H9 (cell line): Measurements from ENCODE around the gene TAF11L9. TPM values are rescaled to one million over a fixed set of nuclear protein-coding genes. Genes with fewer than 3 reads are reported as not detected.
"Not testable (repeated sequence)": the region's sequence is repeated elsewhere in the genome, so short reads cannot be mapped to it uniquely, and the experiment has no call there.

ENCODE experiments used
- DNase-seq: peaks from one replicate; pipeline ENCODE4 v3.0.0-alpha.2; 2017
- H2AFZ ChIP-seq: one replicate; pipeline ENCODE4 v1.6.1; 2013; ENCODE audit warnings: mild to moderate bottlenecking, low read length, control low read depth, moderate library complexity
- H2AK5ac ChIP-seq: 2 replicates; pipeline ENCODE4 v1.6.1; 2013; ENCODE audit warnings: low read length, control low read depth, mixed read lengths; ENCODE audit not compliant: insufficient read length
- H2BK120ac ChIP-seq: one replicate; pipeline ENCODE4 v1.6.1; 2013; ENCODE audit warnings: low read depth, mild to moderate bottlenecking, low read length, control low read depth, inconsistent platforms; ENCODE audit not compliant: poor library complexity, severe bottlenecking
- H2BK12ac ChIP-seq: 2 replicates; pipeline ENCODE4 v1.6.1; 2013; ENCODE audit warnings: low read length, control low read depth, mixed read lengths, low read depth; ENCODE audit not compliant: insufficient read length
- H2BK15ac ChIP-seq: 2 replicates; pipeline ENCODE4 v1.6.1; 2013; ENCODE audit warnings: low read depth, low read length, control low read depth
- H2BK20ac ChIP-seq: one replicate; pipeline ENCODE4 v1.6.1; 2013; ENCODE audit warnings: low read depth, mild to moderate bottlenecking, low read length, control low read depth, inconsistent platforms; ENCODE audit not compliant: poor library complexity, severe bottlenecking
- H2BK5ac ChIP-seq: 2 replicates; pipeline ENCODE4 v1.6.1; 2013; ENCODE audit warnings: low read length, control low read depth, mixed read lengths; ENCODE audit not compliant: insufficient read length
- H3K14ac ChIP-seq: 2 replicates; pipeline ENCODE4 v1.6.1; 2013; ENCODE audit warnings: low read length, control low read depth; ENCODE audit not compliant: insufficient read depth
- H3K18ac ChIP-seq: 2 replicates; pipeline ENCODE4 v1.6.1; 2013; ENCODE audit warnings: low read depth, mild to moderate bottlenecking, mixed read lengths, low read length, control low read depth; ENCODE audit not compliant: insufficient read length
- H3K23ac ChIP-seq: 2 replicates; pipeline ENCODE4 v1.6.1; 2013; ENCODE audit warnings: low read length, control low read depth, mixed read lengths, low read depth; ENCODE audit not compliant: insufficient read length
- H3K23me2 ChIP-seq: 2 replicates; pipeline ENCODE4 v1.6.1; 2013; ENCODE audit warnings: low read depth, mild to moderate bottlenecking, mixed read lengths, low read length, control low read depth; ENCODE audit not compliant: insufficient read length, poor library complexity, severe bottlenecking
- H3K27ac ChIP-seq: 2 replicates; pipeline ENCODE4 v1.5.1; 2013; ENCODE audit warnings: low read length, control low read depth, mixed read lengths, low read depth; ENCODE audit not compliant: insufficient read length
- H3K27me3 ChIP-seq: 2 replicates; pipeline ENCODE4 v1.6.1; 2013; ENCODE audit warnings: low read length, control low read depth, inconsistent platforms; ENCODE audit not compliant: insufficient read depth
- H3K4ac ChIP-seq: 2 replicates; pipeline ENCODE4 v1.6.1; 2013; ENCODE audit warnings: low read depth, mild to moderate bottlenecking, control low read depth, inconsistent platforms, low read length, moderate library complexity
- H3K4me1 ChIP-seq: 2 replicates; pipeline ENCODE4 v1.6.1; 2013; ENCODE audit warnings: low read length, control low read depth, inconsistent platforms; ENCODE audit not compliant: insufficient read depth
- H3K4me2 ChIP-seq: 2 replicates; pipeline ENCODE4 v1.6.1; 2013; ENCODE audit warnings: low read length, control low read depth, mixed read lengths; ENCODE audit not compliant: insufficient read length, insufficient read depth
- H3K56ac ChIP-seq: 2 replicates; pipeline ENCODE4 v1.6.1; 2013; ENCODE audit warnings: low read depth, mild to moderate bottlenecking, mixed read lengths, low read length, control low read depth; ENCODE audit not compliant: insufficient read length
- H3K79me1 ChIP-seq: 2 replicates; pipeline ENCODE4 v1.6.1; 2013; ENCODE audit warnings: low read depth, mild to moderate bottlenecking, moderate library complexity, low read length, control low read depth, inconsistent platforms; ENCODE audit not compliant: insufficient read depth, poor library complexity, severe bottlenecking
- H3K79me2 ChIP-seq: 2 replicates; pipeline ENCODE4 v1.6.1; 2013; ENCODE audit warnings: low read length, control low read depth, inconsistent platforms; ENCODE audit not compliant: insufficient read depth
- H3K9ac ChIP-seq: 2 replicates; pipeline ENCODE4 v1.6.1; 2013; ENCODE audit warnings: low read length, control low read depth, mixed read lengths; ENCODE audit not compliant: insufficient read length; ENCODE audit errors: extremely low read depth
- H3K9me3 ChIP-seq: one replicate; pipeline ENCODE4 v1.6.1; 2013; ENCODE audit warnings: low read depth, low read length, inconsistent platforms; ENCODE audit not compliant: control insufficient read depth
- H3T11ph ChIP-seq: one replicate; pipeline ENCODE4 v1.6.1; 2013; ENCODE audit warnings: mild to moderate bottlenecking, low read length, control low read depth, inconsistent platforms
- H4K20me1 ChIP-seq: one replicate; pipeline ENCODE4 v1.6.1; 2013; ENCODE audit not compliant: control insufficient read depth, insufficient read length, insufficient read depth
- H4K5ac ChIP-seq: 2 replicates; pipeline ENCODE4 v1.6.1; 2013; ENCODE audit warnings: low read depth, mild to moderate bottlenecking, mixed read lengths, low read length, control low read depth; ENCODE audit not compliant: insufficient read length
- H4K8ac ChIP-seq: replicated peaks from 2 replicates; pipeline ENCODE4 v1.6.1; 2013; ENCODE audit warnings: low read length, control low read depth, mixed read lengths, low read depth; ENCODE audit not compliant: insufficient read length
- H4K91ac ChIP-seq: 2 replicates; pipeline ENCODE4 v1.6.1; 2013; ENCODE audit warnings: low read depth, mild to moderate bottlenecking, moderate library complexity, mixed read lengths, low read length, control low read depth; ENCODE audit not compliant: insufficient read length
- H3K27ac Mint-ChIP-seq, 3 experiments: 2 replicates in 2 of 3; 3 replicates in 1 of 3; pipeline ENCODE4 v1.8.0; 2020 to 2021; ENCODE audit warnings: mixed read lengths in 3 of 3, mild to moderate bottlenecking in 1 of 3, moderate library complexity in 1 of 3
- H3K27me3 Mint-ChIP-seq: 2 replicates; pipeline ENCODE4 v1.8.0; 2021; ENCODE audit warnings: low read depth, mild to moderate bottlenecking, moderate library complexity, mixed read lengths
- H3K36me3 Mint-ChIP-seq, 3 experiments: 2 replicates in 2 of 3; 3 replicates in 1 of 3; pipeline ENCODE4 v1.8.0; 2020 to 2021; ENCODE audit warnings: low read depth in 3 of 3, mixed read lengths in 3 of 3; ENCODE audit not compliant: insufficient read depth in 1 of 3
- H3K4me1 Mint-ChIP-seq, 2 experiments: 2 replicates each; pipeline ENCODE4 v1.8.0; 2020; ENCODE audit warnings: mixed read lengths in 2 of 2
- H3K4me3 Mint-ChIP-seq, 2 experiments: 2 replicates in 1 of 2; 3 replicates in 1 of 2; pipeline ENCODE4 v1.8.0; 2020 to 2021; ENCODE audit warnings: mild to moderate bottlenecking in 2 of 2, mixed read lengths in 2 of 2, moderate library complexity in 1 of 2
- H3K9me3 Mint-ChIP-seq, 2 experiments: 2 replicates in 1 of 2; 3 replicates in 1 of 2; pipeline ENCODE4 v1.8.0; 2020; ENCODE audit warnings: mild to moderate bottlenecking in 2 of 2, mixed read lengths in 2 of 2, moderate library complexity in 1 of 2
- WGBS: extraction: QIAGEN DNeasy Blood & Tissue Kit; methylation state at CpG from one replicate; pipeline ENCODE4 v1.1.7; 2013; ENCODE audit warnings: missing lambda C conversion rate, low lambda C conversion rate, mixed read lengths; ENCODE audit not compliant: insufficient read length; ENCODE audit errors: extremely low coverage; 5-methylcytosine and 5-hydroxymethylcytosine counted together
- total RNA-seq: library from RNA; stranded (reverse); gene quantifications from 2 replicates; pipeline ENCODE4 v1.2.1, GENCODE V29; 2021

The TAF11L9 gene
- total RNA-seq, 1 experiment from 2014 or later: not detected

DNA sequence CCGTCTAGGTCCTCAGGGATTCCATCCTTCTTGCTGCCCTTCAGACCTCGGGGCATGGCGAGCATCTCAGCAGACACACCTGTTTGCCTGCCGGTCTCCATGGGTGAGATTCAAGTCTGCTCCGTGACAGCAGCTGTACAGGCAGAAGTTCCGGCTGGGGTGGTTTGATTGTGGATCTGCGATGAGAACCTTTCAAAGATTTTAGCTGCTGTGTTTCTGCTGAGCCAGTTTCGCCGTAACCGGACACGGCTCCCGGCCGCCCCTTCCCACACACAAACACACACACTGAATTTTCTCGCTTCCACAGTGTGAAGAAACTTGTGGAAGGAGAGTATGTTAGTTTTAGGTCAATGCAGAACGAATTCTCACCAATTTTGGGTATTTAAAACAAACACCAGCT, 3.5 kb upstream of the TAF11L9 start, which contains the start of gene TAF11L10:
TAF11L10 (minus strand) TSS at position 101 of the 400 bp plus-strand sequence.
- not testable (repeated sequence) for H3K4me3 Mint-ChIP-seq, H3K27ac Mint-ChIP-seq, H3K56ac ChIP-seq, H4K91ac ChIP-seq, H2BK20ac ChIP-seq, H2BK5ac ChIP-seq, H2BK12ac ChIP-seq, H3T11ph ChIP-seq, H3K23me2 ChIP-seq, H3K27ac ChIP-seq, H2BK15ac ChIP-seq, H3K23ac ChIP-seq, H4K20me1 ChIP-seq, H3K79me1 ChIP-seq, H3K4ac ChIP-seq, H2AK5ac ChIP-seq, H4K8ac ChIP-seq, H3K9me3 Mint-ChIP-seq, H3K27me3 ChIP-seq, DNase-seq, H3K4me1 Mint-ChIP-seq, H3K36me3 Mint-ChIP-seq, H4K5ac ChIP-seq, H3K27me3 Mint-ChIP-seq, H3K4me1 ChIP-seq, H2AFZ ChIP-seq, H3K79me2 ChIP-seq, H3K18ac ChIP-seq, H3K4me2 ChIP-seq, H2BK120ac ChIP-seq, H3K9me3 ChIP-seq, H3K14ac ChIP-seq, H3K9ac ChIP-seq
- WGBS: no CpG with 5 or more reads among the region's 15 CpGs

DNA sequence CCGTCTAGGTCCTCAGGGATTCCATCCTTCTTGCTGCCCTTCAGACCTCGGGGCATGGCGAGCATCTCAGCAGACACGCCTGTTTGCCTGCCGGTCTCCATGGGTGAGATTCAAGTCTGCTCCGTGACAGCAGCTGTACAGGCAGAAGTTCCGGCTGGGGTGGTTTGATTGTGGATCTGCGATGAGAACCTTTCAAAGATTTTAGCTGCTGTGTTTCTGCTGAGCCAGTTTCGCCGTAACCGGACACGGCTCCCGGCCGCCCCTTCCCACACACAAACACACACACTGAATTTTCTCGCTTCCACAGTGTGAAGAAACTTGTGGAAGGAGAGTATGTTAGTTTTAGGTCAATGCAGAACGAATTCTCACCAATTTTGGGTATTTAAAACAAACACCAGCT, 3.3 kb downstream of the TAF11L9 start, which contains the start of gene TAF11L8:
TAF11L8 (minus strand) TSS at position 101 of the 400 bp plus-strand sequence.
- not testable (repeated sequence) for H3K9ac ChIP-seq, H2BK120ac ChIP-seq, H2BK15ac ChIP-seq, H3K27ac Mint-ChIP-seq, H3K36me3 Mint-ChIP-seq, H3K4me3 Mint-ChIP-seq, H3K56ac ChIP-seq, H3K9me3 Mint-ChIP-seq, H2BK5ac ChIP-seq, H3K4me1 Mint-ChIP-seq, H4K8ac ChIP-seq, H3K4ac ChIP-seq, H3K79me1 ChIP-seq, H4K5ac ChIP-seq, H2BK20ac ChIP-seq, H3K27me3 ChIP-seq, H2AK5ac ChIP-seq, H3K23me2 ChIP-seq, H3K18ac ChIP-seq, H3K79me2 ChIP-seq, H3K27me3 Mint-ChIP-seq, H4K20me1 ChIP-seq, H3K14ac ChIP-seq, H3K9me3 ChIP-seq, H3K4me2 ChIP-seq, H2BK12ac ChIP-seq, H3K23ac ChIP-seq, H3T11ph ChIP-seq, H3K4me1 ChIP-seq, H4K91ac ChIP-seq, H2AFZ ChIP-seq, DNase-seq, H3K27ac ChIP-seq
- WGBS: no CpG with 5 or more reads among the region's 16 CpGs
